EH (cell line): ENCODE data around the gene TMPRSS4.

Experiments used
- DNase-seq: peaks from one replicate; pipeline ENCODE4 v3.0.0-alpha.2; 2015; ENCODE audit warnings: low read depth

The TMPRSS4 gene

DNA sequence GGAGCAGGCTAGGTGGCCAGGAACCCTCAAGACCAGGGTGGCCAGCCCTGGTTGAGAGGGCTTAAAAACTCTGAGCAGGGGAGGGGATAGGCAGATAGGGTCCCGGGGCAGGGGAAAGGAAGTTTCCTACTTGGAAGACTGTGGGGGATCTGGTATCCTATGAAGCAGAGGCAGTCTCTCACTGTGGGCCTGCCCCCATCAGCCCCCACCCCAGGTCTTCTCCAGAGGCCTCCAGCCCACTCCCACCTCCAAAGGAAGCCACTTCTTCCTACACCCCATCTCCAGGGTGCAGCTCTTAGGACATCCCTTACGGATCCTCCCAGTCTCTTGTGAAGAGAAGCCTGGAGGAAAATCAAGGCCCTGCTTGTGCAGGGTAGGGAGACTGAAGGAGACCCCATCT lies 59.5 kb downstream of the TMPRSS4 start:
- no peak for DNase-seq

DNA sequence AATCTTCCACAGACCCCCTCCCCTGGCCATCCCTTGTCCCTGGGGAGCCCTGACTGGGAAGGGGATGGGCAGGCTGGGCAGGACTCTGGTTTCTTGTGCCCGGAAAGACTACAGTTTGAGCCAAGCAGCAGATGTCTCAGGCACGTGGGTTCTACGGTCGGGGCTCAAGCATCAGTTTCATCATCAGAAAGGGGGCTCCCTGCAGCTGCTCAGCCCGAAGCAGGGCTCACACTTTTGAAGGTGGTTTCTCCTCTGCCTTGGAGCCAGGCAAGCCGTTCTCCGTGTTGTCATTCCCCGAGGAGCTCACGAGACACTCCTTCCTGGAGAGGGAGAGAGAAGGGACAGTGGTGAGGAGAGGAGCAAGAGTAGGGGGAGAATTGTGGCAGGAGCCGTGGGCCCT lies 59.9 kb downstream of the TMPRSS4 start:
- no peak for DNase-seq

GRCh38 chr11:118138839-118139420 lies 62.1 kb downstream of the TMPRSS4 start:
- no peak for DNase-seq

GRCh38 chr11:118139578-118139977 lies 62.7 kb downstream of the TMPRSS4 start:
- DNase-seq: peak; percentile 42

- DNase-seq: peak; percentile 24
Measured at GRCh38 chr11:118142081-118142480, 65.2 kb downstream of the TMPRSS4 start.

GRCh38 chr11:118142809-118143208 lies 65.9 kb downstream of the TMPRSS4 start:
- DNase-seq: peak; percentile 10

DNA sequence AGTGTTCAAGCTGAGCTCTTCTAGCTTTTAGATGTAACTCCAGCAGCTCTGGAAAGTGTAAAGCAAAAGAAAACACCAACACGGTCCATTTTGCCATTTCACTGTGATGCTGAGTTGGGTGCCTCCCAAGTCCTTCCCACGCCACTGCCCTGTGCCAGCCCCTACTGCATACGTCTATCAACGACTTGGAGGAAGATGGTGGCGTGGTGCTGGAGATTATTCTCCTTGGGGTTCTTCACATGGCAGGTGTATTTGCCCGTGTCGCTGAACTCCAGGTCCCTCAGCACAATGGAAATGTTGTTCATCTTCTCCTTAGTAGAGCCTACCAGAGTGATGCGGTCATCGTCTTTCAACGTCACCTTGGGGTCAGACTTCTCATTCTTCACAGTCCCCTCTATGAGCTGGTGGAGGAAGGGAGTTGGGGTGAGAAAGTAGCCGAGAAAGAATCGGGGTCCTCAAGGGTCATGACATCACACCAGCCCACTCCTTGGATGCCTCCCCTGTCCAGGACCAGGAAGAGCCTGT lies 66.8 kb downstream of the TMPRSS4 start:
- DNase-seq: no peak

GRCh38 chr11:118144301-118145268 lies 67.7 kb downstream of the TMPRSS4 start:
- no peak for DNase-seq

GRCh38 chr11:118145285-118146227 lies 68.7 kb downstream of the TMPRSS4 start:
- DNase-seq: peak; percentile 63

DNA sequence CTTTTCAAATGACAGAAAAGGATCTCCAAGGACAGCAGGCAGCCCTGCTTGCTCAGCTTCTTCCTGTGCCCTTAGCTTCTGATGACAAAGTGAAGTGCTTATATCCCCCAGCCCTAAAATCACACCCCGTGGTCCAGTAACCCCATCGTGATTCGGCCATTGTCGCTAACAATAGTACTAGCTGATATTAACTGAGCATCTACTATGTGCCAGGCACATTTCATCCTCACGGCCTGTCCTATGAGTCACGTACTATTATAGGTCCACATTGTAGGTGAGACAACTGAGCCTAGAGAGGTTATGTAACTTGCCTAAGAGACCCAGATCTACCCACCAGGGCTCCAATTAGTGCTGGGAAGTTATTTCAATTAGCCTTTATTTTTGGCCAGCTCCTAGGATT lies 69.7 kb downstream of the TMPRSS4 start:
- no peak for DNase-seq

DNA sequence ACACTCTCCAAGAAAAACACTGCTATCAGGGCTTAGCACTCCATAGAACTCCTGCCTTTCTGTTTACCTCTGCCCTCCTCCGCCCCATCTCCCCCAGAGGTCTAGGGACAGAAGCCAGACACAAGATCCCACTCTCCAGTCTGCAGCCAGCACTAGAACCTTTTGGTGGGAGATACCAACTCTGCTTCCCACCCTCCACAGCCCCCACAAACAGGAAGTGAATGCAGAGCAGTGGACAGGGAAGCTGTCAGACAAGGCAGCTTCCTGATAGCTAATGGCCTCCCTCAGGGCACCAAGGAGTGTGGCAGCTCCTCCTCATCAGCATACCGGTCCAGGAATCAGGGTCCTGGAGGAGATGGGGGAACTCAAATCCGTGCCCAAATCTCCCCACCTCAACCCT lies 70.6 kb downstream of the TMPRSS4 start:
- no peak for DNase-seq

DNA sequence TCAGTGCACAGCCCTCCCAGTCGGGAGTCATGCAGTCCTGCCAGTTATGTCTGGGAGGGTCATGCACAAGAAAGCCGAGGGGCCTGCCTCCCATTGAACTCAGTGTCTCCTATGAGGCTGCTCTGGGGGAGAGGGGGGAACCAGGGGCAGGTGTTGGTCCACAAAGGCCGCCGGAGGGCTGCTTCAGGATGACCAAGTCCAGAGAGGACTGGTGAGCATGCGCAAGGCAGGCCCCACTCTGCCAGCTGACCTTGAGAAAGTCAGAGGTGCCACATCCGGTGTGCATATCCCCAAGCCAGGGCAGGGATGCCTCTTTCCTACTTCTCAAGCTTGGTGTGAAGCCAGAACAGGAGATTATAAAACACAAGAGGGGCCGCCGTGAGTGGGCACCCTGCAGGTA lies 71.4 kb downstream of the TMPRSS4 start:
- no peak for DNase-seq

DNA sequence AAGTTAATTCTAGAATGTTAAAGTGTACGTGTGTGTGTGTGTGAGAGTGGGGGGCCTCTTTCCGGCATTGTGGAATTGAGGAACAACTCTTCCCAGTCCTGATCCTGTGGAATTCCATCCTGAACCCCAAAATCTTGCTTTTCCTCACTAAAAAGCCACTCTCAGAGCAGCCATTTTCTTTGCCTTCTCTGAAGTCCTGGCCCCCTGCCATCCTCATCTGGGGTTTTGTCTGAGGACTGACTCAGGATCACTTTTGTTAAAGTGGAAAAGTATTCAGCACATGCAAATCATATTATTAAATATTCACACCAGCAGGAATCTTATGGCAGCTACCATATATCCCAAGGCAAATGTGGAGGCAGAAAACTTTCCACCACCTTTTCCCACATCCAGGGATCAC lies 72.0 kb downstream of the TMPRSS4 start:
- DNase-seq: no peak

GRCh38 chr11:118149493-118149892 lies 72.6 kb downstream of the TMPRSS4 start:
- no peak for DNase-seq

GRCh38 chr11:118151431-118151830 lies 74.6 kb downstream of the TMPRSS4 start:
- DNase-seq: peak; percentile 10

GRCh38 chr11:118152020-118152551 lies 75.2 kb downstream of the TMPRSS4 start:
- no peak for DNase-seq

DNA sequence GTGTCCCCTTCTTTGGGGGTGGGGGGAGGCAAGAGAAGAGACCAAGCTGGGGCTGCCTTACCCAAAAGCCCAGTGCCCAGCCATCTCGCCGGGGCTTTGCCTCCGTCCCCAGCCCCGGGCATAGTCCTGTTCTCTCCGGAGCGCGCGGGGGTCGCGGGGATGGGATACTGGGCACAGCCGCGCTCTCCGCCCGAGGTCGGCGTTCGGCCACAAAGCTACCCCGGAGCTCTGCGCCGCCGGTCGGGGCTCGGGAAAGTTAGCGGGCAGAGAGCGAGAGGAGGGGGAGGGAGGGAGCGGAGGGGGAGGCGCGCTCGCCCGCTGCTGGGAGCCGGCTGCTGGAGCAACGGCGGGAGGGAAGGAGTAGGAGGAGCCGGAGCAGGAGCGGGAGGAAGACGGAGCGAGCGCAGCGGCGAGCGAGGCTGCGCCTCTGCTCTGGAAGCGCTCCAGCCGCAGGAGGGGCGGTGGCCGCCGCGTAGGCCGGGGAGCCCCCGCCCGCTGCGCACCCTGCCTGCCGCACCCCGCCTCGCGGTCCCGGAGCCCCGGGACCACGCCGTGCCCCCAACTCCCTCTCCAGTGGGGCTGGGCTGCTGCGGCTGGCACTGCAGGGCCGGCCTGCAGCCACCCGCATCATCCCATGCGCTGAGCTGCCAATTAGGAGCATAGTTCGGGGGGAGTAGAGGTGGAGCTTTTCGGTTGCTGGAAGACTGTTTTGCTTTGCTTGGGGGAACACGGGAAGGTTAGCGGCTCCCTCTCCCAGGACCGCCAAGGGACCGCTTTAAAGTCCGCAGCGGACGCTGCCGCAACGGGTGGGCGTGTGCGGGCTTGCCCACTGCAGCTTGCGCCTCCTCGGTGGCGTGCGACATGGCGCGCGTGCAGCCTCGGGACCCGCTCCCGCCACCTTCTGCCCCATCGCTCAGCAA lies 75.9 kb downstream of the TMPRSS4 start, which contains the start of gene SCN4B:
Gene SCN4B, minus strand, starts transcription at position 272 of the 920 bp plus-strand sequence. Its CDS starts 150 bp downstream, at position 122.
- peak; percentile 58 for DNase-seq

GRCh38 chr11:118153516-118153915 lies 76.6 kb downstream of the TMPRSS4 start:
- no peak for DNase-seq

DNA sequence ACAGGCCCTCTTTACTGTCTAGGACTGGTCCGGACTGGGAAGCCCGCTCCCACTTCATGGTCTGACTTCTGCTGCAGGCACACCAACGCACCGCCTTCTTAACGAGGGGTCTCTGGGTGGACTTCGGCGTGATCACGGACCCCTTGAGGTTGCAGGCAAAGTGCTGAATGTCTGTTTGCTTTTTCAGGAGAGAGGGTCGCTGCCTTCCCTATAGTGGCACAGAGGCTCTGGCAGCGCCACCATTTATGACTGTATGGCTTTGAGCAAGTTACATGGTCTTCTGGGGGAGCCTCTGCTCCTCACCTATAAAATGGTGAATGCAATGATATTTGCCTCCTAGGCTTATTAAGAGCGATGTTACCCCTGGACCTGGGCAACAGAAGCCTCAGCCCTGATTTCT lies 77.1 kb downstream of the TMPRSS4 start:
- DNase-seq: no peak

GRCh38 chr11:118154641-118155040 lies 77.8 kb downstream of the TMPRSS4 start:
- no peak for DNase-seq
